ENCODE measurements around the gene DCX. TPM values are rescaled to one million over a fixed set of nuclear protein-coding genes. Genes with fewer than 3 reads are reported as not detected.

Gene DCX
- total and polyA plus RNA-seq, 2 donors (not counting 1 experiment from before 2014, with no cell fraction given) = not detected

Small RNAs within 50 kb of the gene (small RNA-seq; reads per million reads assigned to genes)
- gene RNU6-496P (ENCODE audit: insufficient read length, low read depth, low replicate concordance) = 0.57 reads per million

Other genes starting within 250 kb of the DCX start
- not detected in 2 replicates for gene CAPN6, start 141.7 kb downstream of the DCX start, total RNA-seq
- gene CAPN6, start 141.7 kb downstream of the DCX start, polyA plus RNA-seq = not detected in 2 replicates
- not detected in 2 replicates for gene SERTM2, start 99.5 kb upstream of the DCX start, total RNA-seq
- gene SERTM2, start 99.5 kb upstream of the DCX start, polyA plus RNA-seq = not detected in 2 replicates

Data from B cell (primary cell).